Measurements from ENCODE around the gene FJX1.
A peak's percentile ranks its signal among the peaks of the same experiment; 100 is the strongest.

Gene FJX1, protein sequence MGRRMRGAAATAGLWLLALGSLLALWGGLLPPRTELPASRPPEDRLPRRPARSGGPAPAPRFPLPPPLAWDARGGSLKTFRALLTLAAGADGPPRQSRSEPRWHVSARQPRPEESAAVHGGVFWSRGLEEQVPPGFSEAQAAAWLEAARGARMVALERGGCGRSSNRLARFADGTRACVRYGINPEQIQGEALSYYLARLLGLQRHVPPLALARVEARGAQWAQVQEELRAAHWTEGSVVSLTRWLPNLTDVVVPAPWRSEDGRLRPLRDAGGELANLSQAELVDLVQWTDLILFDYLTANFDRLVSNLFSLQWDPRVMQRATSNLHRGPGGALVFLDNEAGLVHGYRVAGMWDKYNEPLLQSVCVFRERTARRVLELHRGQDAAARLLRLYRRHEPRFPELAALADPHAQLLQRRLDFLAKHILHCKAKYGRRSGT

DNA sequence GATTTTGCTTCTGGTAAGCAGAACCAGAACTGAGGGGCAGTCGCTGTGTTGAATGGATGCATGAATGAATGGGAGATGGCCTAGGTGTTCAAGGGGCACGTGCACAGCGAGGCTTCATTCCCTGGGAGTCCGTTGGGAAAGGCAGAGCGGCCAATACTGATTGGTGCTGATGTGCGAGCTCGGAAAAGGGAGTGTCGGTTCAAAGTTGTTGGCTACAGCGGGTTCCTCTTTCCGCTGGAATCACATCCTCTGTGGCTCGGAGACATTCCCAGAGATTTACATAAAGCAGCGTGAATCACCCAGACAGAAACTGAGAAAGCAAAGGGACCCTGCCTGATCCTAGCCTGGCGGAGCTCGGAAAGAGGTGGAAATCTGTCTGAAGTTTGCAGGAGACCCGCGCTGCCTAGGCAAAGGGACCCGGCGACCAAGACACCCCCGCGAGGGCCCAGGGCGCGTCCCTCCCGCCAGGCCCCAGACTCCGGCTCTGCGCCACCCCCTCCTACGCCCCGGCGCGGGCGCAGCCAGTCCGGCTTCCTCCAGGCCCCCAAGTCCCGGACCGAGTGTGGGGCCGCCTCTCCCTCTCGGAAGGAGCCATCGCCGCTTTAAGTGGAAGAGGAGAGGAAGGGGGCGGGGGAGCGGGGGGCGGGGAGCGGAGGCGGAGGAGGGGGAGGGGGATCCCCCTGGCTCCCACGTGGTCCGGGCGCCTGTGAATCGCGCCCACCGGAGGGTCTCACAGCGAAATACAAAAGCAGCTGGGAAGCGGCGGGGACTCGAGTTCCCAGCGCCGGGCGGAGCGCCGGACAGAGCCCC is at the start of gene FJX1:
Gene FJX1, plus strand, starts transcription at position 774 of the 810 bp plus-strand sequence. CDS start 177 bp downstream, outside the sequence.
- peaks cover 34% of the 10 kb centered on the region for H3K27me3 ChIP-seq (ENCODE audit: control insufficient read depth, low read length)
- H3K4me3 ChIP-seq (ENCODE audit: low read length): peak within 1 kb of the TSS; percentile 32
- H3K4me2 ChIP-seq (ENCODE audit: low read length): peak within 1 kb of the TSS; percentile 31; the same call in 1 of the 2 replicates
- H4K20me1 ChIP-seq (ENCODE audit: control insufficient read depth, insufficient read depth, low read depth, low read length): no peaks in the 10 kb centered on the region
- H3K36me3 ChIP-seq (ENCODE audit: control insufficient read depth, low read length): no peaks in the 10 kb centered on the region
- TF ChIP-seq, protein P1, sequence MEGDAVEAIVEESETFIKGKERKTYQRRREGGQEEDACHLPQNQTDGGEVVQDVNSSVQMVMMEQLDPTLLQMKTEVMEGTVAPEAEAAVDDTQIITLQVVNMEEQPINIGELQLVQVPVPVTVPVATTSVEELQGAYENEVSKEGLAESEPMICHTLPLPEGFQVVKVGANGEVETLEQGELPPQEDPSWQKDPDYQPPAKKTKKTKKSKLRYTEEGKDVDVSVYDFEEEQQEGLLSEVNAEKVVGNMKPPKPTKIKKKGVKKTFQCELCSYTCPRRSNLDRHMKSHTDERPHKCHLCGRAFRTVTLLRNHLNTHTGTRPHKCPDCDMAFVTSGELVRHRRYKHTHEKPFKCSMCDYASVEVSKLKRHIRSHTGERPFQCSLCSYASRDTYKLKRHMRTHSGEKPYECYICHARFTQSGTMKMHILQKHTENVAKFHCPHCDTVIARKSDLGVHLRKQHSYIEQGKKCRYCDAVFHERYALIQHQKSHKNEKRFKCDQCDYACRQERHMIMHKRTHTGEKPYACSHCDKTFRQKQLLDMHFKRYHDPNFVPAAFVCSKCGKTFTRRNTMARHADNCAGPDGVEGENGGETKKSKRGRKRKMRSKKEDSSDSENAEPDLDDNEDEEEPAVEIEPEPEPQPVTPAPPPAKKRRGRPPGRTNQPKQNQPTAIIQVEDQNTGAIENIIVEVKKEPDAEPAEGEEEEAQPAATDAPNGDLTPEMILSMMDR (IDR thresholded peaks at IDR 0.05; ENCODE audit: low read depth, low read length, poor library complexity, severe bottlenecking): no peak
- TF ChIP-seq EZH2phosphoT487 (IDR thresholded peaks at IDR 0.05; ENCODE audit: borderline replicate concordance, low read length): no peak
- no peaks in the 10 kb centered on the region for H3K9me2 ChIP-seq (replicated peaks; ENCODE audit: control insufficient read depth, low read length)
- H3K4me1 ChIP-seq (ENCODE audit: control insufficient read depth, low read length): no peaks in the 10 kb centered on the region
- no peaks in the 10 kb centered on the region for H3K79me2 ChIP-seq (ENCODE audit: control insufficient read depth, low read length)
- no peaks in the 10 kb centered on the region; the same call in 1 of the 2 replicates for H3F3A ChIP-seq (ENCODE audit: control insufficient read depth, insufficient read depth)
- no peak within 1 kb of the TSS for H3K27ac ChIP-seq (ENCODE audit: low read depth, low read length)
- H3K9me3 ChIP-seq (ENCODE audit: control insufficient read depth, insufficient read depth, low read length): no peaks in the 10 kb centered on the region

DNA sequence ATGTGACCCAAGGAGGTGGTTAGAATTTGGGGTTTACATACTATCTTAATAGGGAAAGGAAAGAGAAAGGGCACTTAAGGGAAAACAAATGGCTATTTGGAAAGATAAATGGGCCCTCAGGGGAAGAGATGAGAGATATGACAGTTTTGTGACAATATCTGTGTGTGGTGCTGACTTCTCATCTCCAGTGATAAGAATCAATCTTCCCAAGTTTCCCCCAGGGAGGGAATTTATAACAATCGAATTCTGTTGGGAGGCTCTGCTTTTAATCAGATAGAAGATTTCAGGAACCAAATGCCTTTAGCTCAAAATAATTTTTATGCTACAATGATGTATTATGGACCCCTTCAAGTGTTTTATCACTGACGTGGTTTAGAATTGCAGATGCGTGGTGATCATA is 46.6 kb upstream of the FJX1 start:
- H3K4me2 ChIP-seq (ENCODE audit: low read length): no peak overlapping the region
- H3K27me3 ChIP-seq (ENCODE audit: control insufficient read depth, low read length): no peaks in the 10 kb centered on the region
- H3K79me2 ChIP-seq (ENCODE audit: control insufficient read depth, low read length): no peaks in the 10 kb centered on the region
- TF ChIP-seq, protein P1 (IDR thresholded peaks at IDR 0.05; ENCODE audit: low read depth, low read length, poor library complexity, severe bottlenecking): no peak
- TF ChIP-seq EZH2phosphoT487 (IDR thresholded peaks at IDR 0.05; ENCODE audit: borderline replicate concordance, low read length): no peak
- H3K27ac ChIP-seq (ENCODE audit: low read depth, low read length): no peak overlapping the region
- H3F3A ChIP-seq (ENCODE audit: control insufficient read depth, insufficient read depth): no peaks in the 10 kb centered on the region
- H3K4me3 ChIP-seq (ENCODE audit: low read length): no peak overlapping the region
- H3K9me2 ChIP-seq (replicated peaks; ENCODE audit: control insufficient read depth, low read length): no peaks in the 10 kb centered on the region
- no peaks in the 10 kb centered on the region for H3K9me3 ChIP-seq (ENCODE audit: control insufficient read depth, insufficient read depth, low read length)
- H4K20me1 ChIP-seq (ENCODE audit: control insufficient read depth, insufficient read depth, low read depth, low read length): no peaks in the 10 kb centered on the region
- H3K4me1 ChIP-seq (ENCODE audit: control insufficient read depth, low read length): no peaks in the 10 kb centered on the region
- no peaks in the 10 kb centered on the region for H3K36me3 ChIP-seq (ENCODE audit: control insufficient read depth, low read length)

DNA sequence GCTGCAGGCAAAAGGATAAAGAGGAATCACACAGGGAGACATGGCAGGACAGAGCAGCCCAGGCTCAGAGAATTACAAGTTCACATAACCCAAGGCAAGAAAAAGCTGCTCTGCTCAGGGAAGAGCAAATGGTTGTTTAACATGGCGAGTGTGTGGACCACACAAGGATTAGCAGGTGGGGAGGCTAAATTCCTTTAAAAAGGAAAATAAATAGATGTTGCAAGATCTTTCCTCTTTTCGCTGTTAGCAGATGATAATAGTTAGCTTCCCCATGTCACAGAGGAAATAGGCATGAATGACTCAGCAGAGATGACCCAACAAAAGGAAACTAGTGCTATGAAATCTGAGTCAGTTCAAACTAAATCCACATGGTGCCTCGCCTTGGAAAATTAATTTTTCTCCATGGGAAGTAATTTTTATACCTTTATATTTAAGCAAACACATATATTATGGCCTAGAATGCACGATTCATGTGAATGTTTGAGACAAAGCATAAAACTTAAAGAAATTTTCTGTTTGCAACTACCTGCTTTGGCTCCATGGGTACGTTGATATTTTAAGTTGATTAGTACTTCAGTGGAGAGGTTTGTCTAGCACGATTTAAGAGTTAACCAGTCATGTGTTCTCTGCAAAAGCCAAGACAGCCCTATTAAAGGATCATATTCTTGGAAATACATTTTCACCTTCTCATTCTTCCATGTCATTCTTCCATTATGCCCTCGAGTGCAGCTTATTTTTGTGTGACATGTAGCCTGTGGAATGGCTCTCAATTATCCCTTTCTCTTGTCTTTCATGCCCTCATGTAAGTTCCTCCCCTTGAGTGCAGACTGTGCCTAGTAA is 38.5 kb upstream of the FJX1 start:
- H3K9me3 ChIP-seq (ENCODE audit: control insufficient read depth, insufficient read depth, low read length): no peaks in the 10 kb centered on the region
- no peak overlapping the region for H3K27ac ChIP-seq (ENCODE audit: low read depth, low read length)

More for the DNA sequence above, 38.5 kb upstream of the FJX1 start:
- no peak overlapping the region for H3K4me3 ChIP-seq (ENCODE audit: low read length)
- H3K36me3 ChIP-seq (ENCODE audit: control insufficient read depth, low read length): no peaks in the 10 kb centered on the region
- no peak overlapping the region for H3K4me2 ChIP-seq (ENCODE audit: low read length)
- no peaks in the 10 kb centered on the region for H3F3A ChIP-seq (ENCODE audit: control insufficient read depth, insufficient read depth)
- no peaks in the 10 kb centered on the region for H3K4me1 ChIP-seq (ENCODE audit: control insufficient read depth, low read length)
- no peaks in the 10 kb centered on the region; the same call in 1 of the 2 replicates for H3K9me2 ChIP-seq (replicated peaks; ENCODE audit: control insufficient read depth, low read length)
- no peaks in the 10 kb centered on the region for H3K79me2 ChIP-seq (ENCODE audit: control insufficient read depth, low read length)
- H4K20me1 ChIP-seq (ENCODE audit: control insufficient read depth, insufficient read depth, low read depth, low read length): no peaks in the 10 kb centered on the region
- H3K27me3 ChIP-seq (ENCODE audit: control insufficient read depth, low read length): peaks cover 3% of the 10 kb centered on the region; the same call in 1 of the 2 replicates
- no peak for TF ChIP-seq EZH2phosphoT487 (IDR thresholded peaks at IDR 0.05; ENCODE audit: borderline replicate concordance, low read length)
- TF ChIP-seq, protein P1 (IDR thresholded peaks at IDR 0.05; ENCODE audit: low read depth, low read length, poor library complexity, severe bottlenecking): no peak

All from DOHH2 (cell line).